ENCODE data around the gene PARD3B.

DNA sequence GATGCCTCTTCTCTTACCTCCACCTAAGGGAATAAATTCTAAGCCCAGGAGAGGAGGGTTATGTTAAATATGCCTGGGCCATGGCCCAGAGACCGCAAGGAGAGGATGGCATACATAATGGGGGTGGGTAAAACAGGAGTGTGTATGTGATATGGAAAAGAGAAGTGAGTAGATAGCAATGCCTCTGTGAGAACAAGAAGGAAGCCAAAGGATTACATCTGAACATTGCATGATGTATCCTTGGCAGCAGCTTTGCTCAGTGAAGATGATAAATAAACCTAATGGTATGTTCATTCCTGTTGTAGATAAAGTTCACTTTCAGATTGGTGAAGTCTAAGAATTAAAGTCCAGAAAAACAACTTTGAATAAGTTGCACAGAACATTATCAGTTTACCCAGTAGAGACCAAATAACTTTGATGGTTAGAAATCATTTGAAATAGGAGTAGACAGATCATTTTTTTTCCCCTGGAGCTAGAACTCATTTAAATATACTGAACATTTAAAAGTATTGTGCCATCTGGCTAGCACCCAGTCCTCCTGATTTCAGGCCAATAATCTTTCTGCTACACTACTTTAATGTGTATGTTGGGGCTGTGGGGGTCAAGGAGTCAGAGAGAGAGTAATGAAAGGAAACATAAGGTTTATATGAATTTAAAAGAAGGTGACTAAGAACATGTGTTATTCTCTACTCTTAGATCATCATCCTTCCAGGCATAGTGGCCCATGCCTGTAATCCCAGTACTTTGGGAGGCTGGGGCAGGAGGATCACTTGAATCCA is 231.7 kb downstream of the PARD3B start:
- TF ChIP-seq, protein P1, sequence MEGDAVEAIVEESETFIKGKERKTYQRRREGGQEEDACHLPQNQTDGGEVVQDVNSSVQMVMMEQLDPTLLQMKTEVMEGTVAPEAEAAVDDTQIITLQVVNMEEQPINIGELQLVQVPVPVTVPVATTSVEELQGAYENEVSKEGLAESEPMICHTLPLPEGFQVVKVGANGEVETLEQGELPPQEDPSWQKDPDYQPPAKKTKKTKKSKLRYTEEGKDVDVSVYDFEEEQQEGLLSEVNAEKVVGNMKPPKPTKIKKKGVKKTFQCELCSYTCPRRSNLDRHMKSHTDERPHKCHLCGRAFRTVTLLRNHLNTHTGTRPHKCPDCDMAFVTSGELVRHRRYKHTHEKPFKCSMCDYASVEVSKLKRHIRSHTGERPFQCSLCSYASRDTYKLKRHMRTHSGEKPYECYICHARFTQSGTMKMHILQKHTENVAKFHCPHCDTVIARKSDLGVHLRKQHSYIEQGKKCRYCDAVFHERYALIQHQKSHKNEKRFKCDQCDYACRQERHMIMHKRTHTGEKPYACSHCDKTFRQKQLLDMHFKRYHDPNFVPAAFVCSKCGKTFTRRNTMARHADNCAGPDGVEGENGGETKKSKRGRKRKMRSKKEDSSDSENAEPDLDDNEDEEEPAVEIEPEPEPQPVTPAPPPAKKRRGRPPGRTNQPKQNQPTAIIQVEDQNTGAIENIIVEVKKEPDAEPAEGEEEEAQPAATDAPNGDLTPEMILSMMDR (conservative IDR thresholded peaks at IDR 0.05; ENCODE audit: low read depth in 2 of 2): no peak
- TF ChIP-seq ZNF331 (CRISPR knock-in tag; IDR thresholded peaks at IDR 0.05; ENCODE audit: low read depth) (no peak), EZH2 (IDR thresholded peaks at IDR 0.05; ENCODE audit: low read depth, unreplicated experiment) (no peak), POLR2AphosphoS5 (IDR thresholded peaks at IDR 0.05; ENCODE audit: low read depth) (no peak), JUNB (IDR thresholded peaks at IDR 0.05; ENCODE audit: unreplicated experiment) (no peak), EZH2phosphoT487 (IDR thresholded peaks at IDR 0.05; ENCODE audit: unreplicated experiment) (no peak), CREB1 (CRISPR knock-in tag; IDR thresholded peaks at IDR 0.05; ENCODE audit: low read depth) (no peak), ZNF114 (CRISPR knock-in tag; IDR thresholded peaks at IDR 0.05) (no peak)
- TF ChIP-seq, protein P2, sequence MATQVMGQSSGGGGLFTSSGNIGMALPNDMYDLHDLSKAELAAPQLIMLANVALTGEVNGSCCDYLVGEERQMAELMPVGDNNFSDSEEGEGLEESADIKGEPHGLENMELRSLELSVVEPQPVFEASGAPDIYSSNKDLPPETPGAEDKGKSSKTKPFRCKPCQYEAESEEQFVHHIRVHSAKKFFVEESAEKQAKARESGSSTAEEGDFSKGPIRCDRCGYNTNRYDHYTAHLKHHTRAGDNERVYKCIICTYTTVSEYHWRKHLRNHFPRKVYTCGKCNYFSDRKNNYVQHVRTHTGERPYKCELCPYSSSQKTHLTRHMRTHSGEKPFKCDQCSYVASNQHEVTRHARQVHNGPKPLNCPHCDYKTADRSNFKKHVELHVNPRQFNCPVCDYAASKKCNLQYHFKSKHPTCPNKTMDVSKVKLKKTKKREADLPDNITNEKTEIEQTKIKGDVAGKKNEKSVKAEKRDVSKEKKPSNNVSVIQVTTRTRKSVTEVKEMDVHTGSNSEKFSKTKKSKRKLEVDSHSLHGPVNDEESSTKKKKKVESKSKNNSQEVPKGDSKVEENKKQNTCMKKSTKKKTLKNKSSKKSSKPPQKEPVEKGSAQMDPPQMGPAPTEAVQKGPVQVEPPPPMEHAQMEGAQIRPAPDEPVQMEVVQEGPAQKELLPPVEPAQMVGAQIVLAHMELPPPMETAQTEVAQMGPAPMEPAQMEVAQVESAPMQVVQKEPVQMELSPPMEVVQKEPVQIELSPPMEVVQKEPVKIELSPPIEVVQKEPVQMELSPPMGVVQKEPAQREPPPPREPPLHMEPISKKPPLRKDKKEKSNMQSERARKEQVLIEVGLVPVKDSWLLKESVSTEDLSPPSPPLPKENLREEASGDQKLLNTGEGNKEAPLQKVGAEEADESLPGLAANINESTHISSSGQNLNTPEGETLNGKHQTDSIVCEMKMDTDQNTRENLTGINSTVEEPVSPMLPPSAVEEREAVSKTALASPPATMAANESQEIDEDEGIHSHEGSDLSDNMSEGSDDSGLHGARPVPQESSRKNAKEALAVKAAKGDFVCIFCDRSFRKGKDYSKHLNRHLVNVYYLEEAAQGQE (IDR thresholded peaks at IDR 0.05; ENCODE audit: unreplicated experiment): no peak
- TF ChIP-seq, protein P3, sequence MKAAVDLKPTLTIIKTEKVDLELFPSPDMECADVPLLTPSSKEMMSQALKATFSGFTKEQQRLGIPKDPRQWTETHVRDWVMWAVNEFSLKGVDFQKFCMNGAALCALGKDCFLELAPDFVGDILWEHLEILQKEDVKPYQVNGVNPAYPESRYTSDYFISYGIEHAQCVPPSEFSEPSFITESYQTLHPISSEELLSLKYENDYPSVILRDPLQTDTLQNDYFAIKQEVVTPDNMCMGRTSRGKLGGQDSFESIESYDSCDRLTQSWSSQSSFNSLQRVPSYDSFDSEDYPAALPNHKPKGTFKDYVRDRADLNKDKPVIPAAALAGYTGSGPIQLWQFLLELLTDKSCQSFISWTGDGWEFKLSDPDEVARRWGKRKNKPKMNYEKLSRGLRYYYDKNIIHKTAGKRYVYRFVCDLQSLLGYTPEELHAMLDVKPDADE (IDR thresholded peaks at IDR 0.05): no peak
- TF ChIP-seq, protein P4, sequence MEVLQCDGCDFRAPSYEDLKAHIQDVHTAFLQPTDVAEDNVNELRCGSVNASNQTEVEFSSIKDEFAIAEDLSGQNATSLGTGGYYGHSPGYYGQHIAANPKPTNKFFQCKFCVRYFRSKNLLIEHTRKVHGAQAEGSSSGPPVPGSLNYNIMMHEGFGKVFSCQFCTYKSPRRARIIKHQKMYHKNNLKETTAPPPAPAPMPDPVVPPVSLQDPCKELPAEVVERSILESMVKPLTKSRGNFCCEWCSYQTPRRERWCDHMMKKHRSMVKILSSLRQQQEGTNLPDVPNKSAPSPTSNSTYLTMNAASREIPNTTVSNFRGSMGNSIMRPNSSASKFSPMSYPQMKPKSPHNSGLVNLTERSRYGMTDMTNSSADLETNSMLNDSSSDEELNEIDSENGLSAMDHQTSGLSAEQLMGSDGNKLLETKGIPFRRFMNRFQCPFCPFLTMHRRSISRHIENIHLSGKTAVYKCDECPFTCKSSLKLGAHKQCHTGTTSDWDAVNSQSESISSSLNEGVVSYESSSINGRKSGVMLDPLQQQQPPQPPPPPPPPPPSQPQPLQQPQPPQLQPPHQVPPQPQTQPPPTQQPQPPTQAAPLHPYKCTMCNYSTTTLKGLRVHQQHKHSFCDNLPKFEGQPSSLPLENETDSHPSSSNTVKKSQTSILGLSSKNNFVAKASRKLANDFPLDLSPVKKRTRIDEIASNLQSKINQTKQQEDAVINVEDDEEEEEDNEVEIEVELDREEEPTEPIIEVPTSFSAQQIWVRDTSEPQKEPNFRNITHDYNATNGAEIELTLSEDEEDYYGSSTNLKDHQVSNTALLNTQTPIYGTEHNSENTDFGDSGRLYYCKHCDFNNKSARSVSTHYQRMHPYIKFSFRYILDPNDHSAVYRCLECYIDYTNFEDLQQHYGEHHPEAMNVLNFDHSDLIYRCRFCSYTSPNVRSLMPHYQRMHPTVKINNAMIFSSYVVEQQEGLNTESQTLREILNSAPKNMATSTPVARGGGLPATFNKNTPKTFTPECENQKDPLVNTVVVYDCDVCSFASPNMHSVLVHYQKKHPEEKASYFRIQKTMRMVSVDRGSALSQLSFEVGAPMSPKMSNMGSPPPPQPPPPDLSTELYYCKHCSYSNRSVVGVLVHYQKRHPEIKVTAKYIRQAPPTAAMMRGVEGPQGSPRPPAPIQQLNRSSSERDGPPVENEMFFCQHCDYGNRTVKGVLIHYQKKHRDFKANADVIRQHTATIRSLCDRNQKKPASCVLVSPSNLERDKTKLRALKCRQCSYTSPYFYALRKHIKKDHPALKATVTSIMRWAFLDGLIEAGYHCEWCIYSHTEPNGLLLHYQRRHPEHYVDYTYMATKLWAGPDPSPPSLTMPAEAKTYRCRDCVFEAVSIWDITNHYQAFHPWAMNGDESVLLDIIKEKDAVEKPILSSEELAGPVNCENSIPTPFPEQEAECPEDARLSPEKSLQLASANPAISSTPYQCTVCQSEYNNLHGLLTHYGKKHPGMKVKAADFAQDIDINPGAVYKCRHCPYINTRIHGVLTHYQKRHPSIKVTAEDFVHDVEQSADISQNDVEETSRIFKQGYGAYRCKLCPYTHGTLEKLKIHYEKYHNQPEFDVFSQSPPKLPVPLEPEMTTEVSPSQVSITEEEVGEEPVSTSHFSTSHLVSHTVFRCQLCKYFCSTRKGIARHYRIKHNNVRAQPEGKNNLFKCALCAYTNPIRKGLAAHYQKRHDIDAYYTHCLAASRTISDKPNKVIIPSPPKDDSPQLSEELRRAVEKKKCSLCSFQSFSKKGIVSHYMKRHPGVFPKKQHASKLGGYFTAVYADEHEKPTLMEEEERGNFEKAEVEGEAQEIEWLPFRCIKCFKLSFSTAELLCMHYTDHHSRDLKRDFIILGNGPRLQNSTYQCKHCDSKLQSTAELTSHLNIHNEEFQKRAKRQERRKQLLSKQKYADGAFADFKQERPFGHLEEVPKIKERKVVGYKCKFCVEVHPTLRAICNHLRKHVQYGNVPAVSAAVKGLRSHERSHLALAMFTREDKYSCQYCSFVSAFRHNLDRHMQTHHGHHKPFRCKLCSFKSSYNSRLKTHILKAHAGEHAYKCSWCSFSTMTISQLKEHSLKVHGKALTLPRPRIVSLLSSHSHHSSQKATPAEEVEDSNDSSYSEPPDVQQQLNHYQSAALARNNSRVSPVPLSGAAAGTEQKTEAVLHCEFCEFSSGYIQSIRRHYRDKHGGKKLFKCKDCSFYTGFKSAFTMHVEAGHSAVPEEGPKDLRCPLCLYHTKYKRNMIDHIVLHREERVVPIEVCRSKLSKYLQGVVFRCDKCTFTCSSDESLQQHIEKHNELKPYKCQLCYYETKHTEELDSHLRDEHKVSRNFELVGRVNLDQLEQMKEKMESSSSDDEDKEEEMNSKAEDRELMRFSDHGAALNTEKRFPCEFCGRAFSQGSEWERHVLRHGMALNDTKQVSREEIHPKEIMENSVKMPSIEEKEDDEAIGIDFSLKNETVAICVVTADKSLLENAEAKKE (CRISPR knock-in tag; IDR thresholded peaks at IDR 0.05): no peak
